ENCODE measurements around the gene ZGPAT.

The ZGPAT gene

GRCh38 chr20:63660622-63661021 lies 47.2 kb upstream of the ZGPAT start:
- TF ChIP-seq EZH2 (IDR thresholded peaks at IDR 0.05; ENCODE audit: borderline replicate concordance, low read length) = no peak
- TF ChIP-seq, protein P1, sequence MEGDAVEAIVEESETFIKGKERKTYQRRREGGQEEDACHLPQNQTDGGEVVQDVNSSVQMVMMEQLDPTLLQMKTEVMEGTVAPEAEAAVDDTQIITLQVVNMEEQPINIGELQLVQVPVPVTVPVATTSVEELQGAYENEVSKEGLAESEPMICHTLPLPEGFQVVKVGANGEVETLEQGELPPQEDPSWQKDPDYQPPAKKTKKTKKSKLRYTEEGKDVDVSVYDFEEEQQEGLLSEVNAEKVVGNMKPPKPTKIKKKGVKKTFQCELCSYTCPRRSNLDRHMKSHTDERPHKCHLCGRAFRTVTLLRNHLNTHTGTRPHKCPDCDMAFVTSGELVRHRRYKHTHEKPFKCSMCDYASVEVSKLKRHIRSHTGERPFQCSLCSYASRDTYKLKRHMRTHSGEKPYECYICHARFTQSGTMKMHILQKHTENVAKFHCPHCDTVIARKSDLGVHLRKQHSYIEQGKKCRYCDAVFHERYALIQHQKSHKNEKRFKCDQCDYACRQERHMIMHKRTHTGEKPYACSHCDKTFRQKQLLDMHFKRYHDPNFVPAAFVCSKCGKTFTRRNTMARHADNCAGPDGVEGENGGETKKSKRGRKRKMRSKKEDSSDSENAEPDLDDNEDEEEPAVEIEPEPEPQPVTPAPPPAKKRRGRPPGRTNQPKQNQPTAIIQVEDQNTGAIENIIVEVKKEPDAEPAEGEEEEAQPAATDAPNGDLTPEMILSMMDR (IDR thresholded peaks at IDR 0.05; ENCODE audit: low read length) = no peak
- no peak overlapping the region for H3K27ac ChIP-seq (ENCODE audit: low read depth, low read length, poor library complexity, severe bottlenecking)
- H3K4me2 ChIP-seq (ENCODE audit: low read length) = no peak overlapping the region
- no peaks in the 10 kb centered on the region for H3K9me2 ChIP-seq (ENCODE audit: low read depth, low read length)
- H3K36me3 ChIP-seq (ENCODE audit: insufficient read depth, low read length) = peaks cover 32% of the 10 kb centered on the region
- H2AFZ ChIP-seq (ENCODE audit: low read length) = no peak overlapping the region
- H3K9me3 ChIP-seq (ENCODE audit: low read length) = no peaks in the 10 kb centered on the region
- no peaks in the 10 kb centered on the region for H4K20me1 ChIP-seq (ENCODE audit: insufficient read depth, low read length)
- no peaks in the 10 kb centered on the region for H3F3A ChIP-seq (ENCODE audit: insufficient read depth, low read length)
- no peak overlapping the region for H3K9ac ChIP-seq (ENCODE audit: low read length)
- H3K4me1 ChIP-seq (ENCODE audit: insufficient read depth, low read length, severe bottlenecking) = peaks cover 21% of the 10 kb centered on the region
- H3K27me3 ChIP-seq (ENCODE audit: insufficient read depth, low read length) = no peaks in the 10 kb centered on the region
- H3K4me3 ChIP-seq (ENCODE audit: low read depth, low read length, poor library complexity, severe bottlenecking) = no peak overlapping the region
- no peaks in the 10 kb centered on the region for H3K79me2 ChIP-seq (ENCODE audit: insufficient read depth, low read length)

GRCh38 chr20:63661108-63661507 lies 46.7 kb upstream of the ZGPAT start:
- no peak overlapping the region for H3K4me3 ChIP-seq (ENCODE audit: low read depth, low read length, poor library complexity, severe bottlenecking)
- H3K27me3 ChIP-seq (ENCODE audit: insufficient read depth, low read length) = no peaks in the 10 kb centered on the region
- no peak overlapping the region for H3K27ac ChIP-seq (ENCODE audit: low read depth, low read length, poor library complexity, severe bottlenecking)
- no peak overlapping the region for H3K4me2 ChIP-seq (ENCODE audit: low read length)
- H3K36me3 ChIP-seq (ENCODE audit: insufficient read depth, low read length) = peaks cover 37% of the 10 kb centered on the region
- H3F3A ChIP-seq (ENCODE audit: insufficient read depth, low read length) = no peaks in the 10 kb centered on the region
- no peak overlapping the region for H2AFZ ChIP-seq (ENCODE audit: low read length)
- H3K9ac ChIP-seq (ENCODE audit: low read length) = no peak overlapping the region
- TF ChIP-seq, protein P1 (IDR thresholded peaks at IDR 0.05; ENCODE audit: low read length) = no peak
- no peak for TF ChIP-seq EZH2 (IDR thresholded peaks at IDR 0.05; ENCODE audit: borderline replicate concordance, low read length)
- peaks cover 21% of the 10 kb centered on the region for H3K4me1 ChIP-seq (ENCODE audit: insufficient read depth, low read length, severe bottlenecking)
- no peaks in the 10 kb centered on the region for H3K9me3 ChIP-seq (ENCODE audit: low read length)
- H4K20me1 ChIP-seq (ENCODE audit: insufficient read depth, low read length) = no peaks in the 10 kb centered on the region
- H3K9me2 ChIP-seq (ENCODE audit: low read depth, low read length) = no peaks in the 10 kb centered on the region
- H3K79me2 ChIP-seq (ENCODE audit: insufficient read depth, low read length) = no peaks in the 10 kb centered on the region

GRCh38 chr20:63661959-63662812 lies 45.7 kb upstream of the ZGPAT start:
- Histone ChIP-seq H3K9me2 (ENCODE audit: low read depth, low read length) (no peaks in the 10 kb centered on the region), H3K36me3 (ENCODE audit: insufficient read depth, low read length) (peaks cover 45% of the 10 kb centered on the region), H3K27ac (ENCODE audit: low read depth, low read length, poor library complexity, severe bottlenecking) (no peak overlapping the region), H3K4me2 (ENCODE audit: low read length) (no peak overlapping the region), H3K4me1 (ENCODE audit: insufficient read depth, low read length, severe bottlenecking) (peaks cover 19% of the 10 kb centered on the region), H3K9me3 (ENCODE audit: low read length) (no peaks in the 10 kb centered on the region), H3F3A (ENCODE audit: insufficient read depth, low read length) (no peaks in the 10 kb centered on the region), H3K27me3 (ENCODE audit: insufficient read depth, low read length) (no peaks in the 10 kb centered on the region), H4K20me1 (ENCODE audit: insufficient read depth, low read length) (no peaks in the 10 kb centered on the region), H3K4me3 (ENCODE audit: low read depth, low read length, poor library complexity, severe bottlenecking) (no peak overlapping the region), H2AFZ (ENCODE audit: low read length) (no peak overlapping the region), H3K9ac (ENCODE audit: low read length) (no peak overlapping the region), H3K79me2 (ENCODE audit: insufficient read depth, low read length) (no peaks in the 10 kb centered on the region)
- TF ChIP-seq, protein P1 (IDR thresholded peaks at IDR 0.05; ENCODE audit: low read length) = no peak
- no peak for TF ChIP-seq EZH2 (IDR thresholded peaks at IDR 0.05; ENCODE audit: borderline replicate concordance, low read length)
